ENCODE data around the gene CCDC92B. TPM values are rescaled to one million over a fixed set of nuclear protein-coding genes. Genes with fewer than 3 reads are reported as not detected.
A peak's percentile ranks its signal among the peaks of the same experiment; 100 is the strongest.
"Not testable (repeated sequence)": the region's sequence is repeated elsewhere in the genome, so short reads cannot be mapped to it uniquely, and the experiment has no call there.

CCDC92B gene
- total and polyA plus RNA-seq, 4 experiments from 2014 or later = 0.32 to 0.47 TPM; not detected in 2

DNA sequence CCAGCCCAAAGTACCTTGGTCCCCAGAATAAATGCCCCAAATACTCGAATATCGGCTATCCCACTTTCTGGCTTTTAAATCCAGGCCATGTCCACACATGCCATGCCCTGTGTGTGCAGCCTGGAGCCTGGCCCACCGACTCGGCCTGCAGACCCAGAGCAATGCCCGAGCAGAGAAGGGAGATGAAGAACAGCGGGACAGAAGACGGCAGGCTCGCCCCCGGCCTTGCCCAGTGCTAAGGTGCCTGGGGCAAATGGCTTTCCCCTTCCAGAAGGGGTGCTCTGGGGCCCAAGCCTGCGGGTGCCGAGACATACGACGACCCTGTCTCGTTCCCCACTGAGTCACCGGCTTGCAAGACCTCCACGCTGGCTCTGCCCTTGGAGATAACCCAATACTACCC is 45.8 kb downstream of the CCDC92B start:
- no peaks in the 10 kb centered on the region for H3K9me3 Mint-ChIP-seq
- Histone ChIP-seq H3K4me1 (ENCODE audit: insufficient read depth, low read length) (peaks cover 9% of the 10 kb centered on the region), H3K27me3 (ENCODE audit: insufficient read depth, low read length) (no peaks in the 10 kb centered on the region), H3K36me3 (ENCODE audit: insufficient read depth, low read length) (peaks cover 9% of the 10 kb centered on the region), H3K27ac (ENCODE audit: low read depth, low read length) (no peak overlapping the region), H3K9me3 (ENCODE audit: control insufficient read depth in 1 of 2, low read length in 2 of 2) (no peaks in the 10 kb centered on the region), H3K4me3 (ENCODE audit: low read length in 2 of 2) (no peak overlapping the region)
- DNase-seq = no peak
- peaks cover 5 to 15% (median 11%) of the 10 kb centered on the region in 4 donors for H3K4me1 Mint-ChIP-seq
- no peaks in the 10 kb centered on the region for H3K27me3 Mint-ChIP-seq
- ChIA-PET CTCF (ENCODE audit: partially characterized antibody) (no interaction called here), POLR2A (ENCODE audit: partially characterized antibody) (no interaction called here)
- peaks cover 7 to 33% of the 10 kb centered on the region in 2 donors for H3K36me3 Mint-ChIP-seq
- H3K27ac Mint-ChIP-seq = no peak overlapping the region
- H3K4me3 Mint-ChIP-seq = no peak overlapping the region
- intact Hi-C loops (cut with micrococcal nuclease) = no loop called here

DNA sequence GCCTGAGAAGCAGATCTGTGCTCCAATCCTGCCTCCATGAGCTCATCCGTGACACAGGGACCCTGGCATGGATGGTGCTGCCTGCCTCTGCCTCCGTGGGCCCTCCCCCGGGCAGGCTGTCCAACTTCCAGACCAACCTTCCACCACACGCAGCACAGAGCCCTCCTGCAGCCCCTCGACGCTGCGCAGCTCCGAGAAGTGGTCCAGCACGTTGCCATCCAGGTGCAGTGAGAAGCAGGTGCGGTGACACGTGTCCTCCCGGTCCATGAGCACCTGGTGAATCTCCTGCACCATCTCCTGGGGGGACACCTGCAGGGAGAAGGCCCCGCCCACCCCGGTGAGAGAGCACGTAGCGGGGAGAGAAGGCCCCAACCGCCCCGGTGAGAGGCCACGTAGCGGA is 46.3 kb downstream of the CCDC92B start:
- DNase-seq = no peak
- no peak overlapping the region for H3K4me3 Mint-ChIP-seq
- no peaks in the 10 kb centered on the region for H3K9me3 Mint-ChIP-seq
- H3K9me3 ChIP-seq (ENCODE audit: control insufficient read depth in 1 of 2, low read length in 2 of 2) = no peaks in the 10 kb centered on the region
- intact Hi-C loops (cut with micrococcal nuclease) = no loop called here
- peaks cover 3 to 11% (median 8%) of the 10 kb centered on the region in 4 donors for H3K4me1 Mint-ChIP-seq
- POLR2A ChIA-PET (ENCODE audit: partially characterized antibody) = no interaction called here
- H3K36me3 Mint-ChIP-seq = peaks cover 7 to 33% of the 10 kb centered on the region in 2 donors
- H3K27ac ChIP-seq (ENCODE audit: low read depth, low read length) = no peak overlapping the region
- peaks cover 9% of the 10 kb centered on the region for H3K36me3 ChIP-seq (ENCODE audit: insufficient read depth, low read length)
- H3K27ac Mint-ChIP-seq = no peak overlapping the region
- peaks cover 4% of the 10 kb centered on the region for H3K4me1 ChIP-seq (ENCODE audit: insufficient read depth, low read length)
- H3K4me3 ChIP-seq (ENCODE audit: low read length in 2 of 2) = no peak overlapping the region
- CTCF ChIA-PET (ENCODE audit: partially characterized antibody) = no interaction called here
- H3K27me3 ChIP-seq (ENCODE audit: insufficient read depth, low read length) = no peaks in the 10 kb centered on the region
- no peaks in the 10 kb centered on the region for H3K27me3 Mint-ChIP-seq

DNA sequence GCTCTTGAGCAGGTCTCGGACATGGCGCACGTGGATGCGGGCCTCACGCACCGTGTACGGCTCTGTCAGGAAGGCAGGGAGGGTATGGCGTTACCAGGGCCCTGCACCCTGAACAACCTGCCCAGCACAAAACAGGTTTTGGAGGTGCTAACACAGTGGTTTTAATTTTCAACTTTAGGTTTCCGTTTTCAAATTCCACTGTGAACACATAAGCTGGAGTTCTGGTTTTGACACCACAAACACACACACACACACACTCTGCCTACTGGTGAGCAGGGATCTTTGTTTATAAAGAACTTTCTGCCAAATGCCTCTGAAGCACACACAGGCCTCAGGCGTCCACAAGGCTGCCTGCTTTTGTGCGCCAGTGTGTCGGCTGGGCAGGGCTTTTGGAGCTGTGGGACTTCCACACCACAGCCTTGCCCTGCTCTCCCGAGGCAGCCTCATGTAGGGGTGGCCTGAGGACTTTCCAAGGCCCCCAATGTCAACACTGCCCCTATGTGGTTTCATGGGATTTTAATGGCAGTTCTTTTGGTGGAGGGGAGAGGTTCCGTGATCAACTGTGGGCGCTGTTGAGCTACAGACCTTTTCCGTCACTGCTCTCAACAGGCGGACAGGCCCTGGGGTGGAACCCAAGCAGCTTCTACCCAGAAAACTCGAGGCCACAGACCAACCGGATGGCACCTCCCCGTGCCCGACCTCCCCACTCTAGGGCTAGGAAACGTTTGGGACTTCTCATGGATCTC is 47.3 kb downstream of the CCDC92B start:
- Mint-ChIP-seq H3K9me3 (no peaks in the 10 kb centered on the region), H3K4me3 (no peak overlapping the region), H3K27me3 (no peaks in the 10 kb centered on the region), H3K27ac (no peak overlapping the region), H3K4me1 (peaks cover 3 to 10% (median 7%) of the 10 kb centered on the region in 4 donors), H3K36me3 (peaks cover 7 to 37% of the 10 kb centered on the region in 2 donors)
- H3K9me3 ChIP-seq (ENCODE audit: control insufficient read depth in 1 of 2, low read length in 2 of 2) = no peaks in the 10 kb centered on the region
- DNase-seq = no peak
- H3K27ac ChIP-seq (ENCODE audit: low read depth, low read length) = no peak overlapping the region
- ChIA-PET POLR2A (ENCODE audit: partially characterized antibody) (interaction anchor here (1.1 kb wide), 1 partner anchor 9 kb away, joined by 3 read pairs; no protein-coding TSS in a partner anchor), CTCF (ENCODE audit: partially characterized antibody) (no interaction called here)
- H3K4me3 ChIP-seq (ENCODE audit: low read length in 2 of 2) = no peak overlapping the region
- H3K27me3 ChIP-seq (ENCODE audit: insufficient read depth, low read length) = no peaks in the 10 kb centered on the region
- H3K4me1 ChIP-seq (ENCODE audit: insufficient read depth, low read length) = no peaks in the 10 kb centered on the region
- peaks cover 9% of the 10 kb centered on the region for H3K36me3 ChIP-seq (ENCODE audit: insufficient read depth, low read length)
- intact Hi-C loops (cut with micrococcal nuclease) = no loop called here

DNA sequence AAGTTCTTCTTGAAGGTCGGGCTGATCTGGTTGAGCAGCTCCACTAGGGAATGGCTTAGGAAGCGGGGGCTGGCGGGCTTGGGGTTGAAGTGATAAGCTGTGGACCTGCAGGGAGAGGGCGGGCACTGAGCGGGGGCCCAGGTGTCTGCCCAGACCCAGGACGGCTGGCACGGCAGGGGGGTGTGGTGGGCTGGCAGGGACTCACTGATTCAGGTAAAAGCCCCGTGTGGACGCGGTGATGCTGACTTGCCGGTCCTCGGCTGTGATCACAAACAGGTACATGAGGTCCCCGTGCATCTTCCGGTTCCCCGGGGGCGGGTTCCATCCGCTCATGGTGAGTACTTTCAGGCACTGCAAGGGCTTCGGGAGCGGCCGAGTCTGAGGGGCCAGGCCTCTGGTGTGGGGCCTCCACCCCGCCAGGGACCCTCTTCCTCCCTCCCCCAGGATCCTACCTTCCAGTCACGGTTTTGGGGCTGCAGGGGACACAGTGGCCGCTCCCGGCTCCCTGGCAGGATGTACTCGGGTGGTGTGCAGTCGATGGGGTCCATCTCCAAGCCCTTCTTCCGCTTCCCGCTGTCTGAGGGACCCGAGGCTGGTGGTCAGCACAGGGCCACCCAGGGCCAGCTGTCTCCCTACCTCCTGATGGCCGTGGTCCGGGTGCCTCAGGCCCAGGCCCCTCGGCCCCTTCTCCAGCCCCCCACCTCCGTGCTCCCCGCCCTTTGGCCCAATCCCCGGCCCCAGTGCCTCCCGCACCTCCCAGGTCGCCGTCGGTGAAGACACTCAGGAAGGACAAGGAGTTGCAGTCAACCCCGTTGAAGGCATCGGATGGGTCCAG is 48.1 kb downstream of the CCDC92B start:
- no peaks in the 10 kb centered on the region for H3K4me1 ChIP-seq (ENCODE audit: insufficient read depth, low read length)
- no peaks in the 10 kb centered on the region for H3K27me3 ChIP-seq (ENCODE audit: insufficient read depth, low read length)
- peaks cover 7 to 41% of the 10 kb centered on the region in 2 donors for H3K36me3 Mint-ChIP-seq
- intact Hi-C loops (cut with micrococcal nuclease) = no loop called here
- H3K27ac ChIP-seq (ENCODE audit: low read depth, low read length) = no peak overlapping the region
- no peaks in the 10 kb centered on the region for H3K9me3 Mint-ChIP-seq
- CTCF ChIA-PET (ENCODE audit: partially characterized antibody) = no interaction called here
- no peak overlapping the region for H3K4me3 ChIP-seq (ENCODE audit: low read length in 2 of 2)
- H3K36me3 ChIP-seq (ENCODE audit: insufficient read depth, low read length) = peaks cover 9% of the 10 kb centered on the region
- no peaks in the 10 kb centered on the region for H3K27me3 Mint-ChIP-seq
- H3K9me3 ChIP-seq (ENCODE audit: control insufficient read depth in 1 of 2, low read length in 2 of 2) = no peaks in the 10 kb centered on the region
- peaks cover 3 to 10% (median 4%) of the 10 kb centered on the region in 4 donors for H3K4me1 Mint-ChIP-seq
- no peak overlapping the region for H3K4me3 Mint-ChIP-seq
- DNase-seq = peak in 1 of 5 donors; percentile 36
- H3K27ac Mint-ChIP-seq = no peak overlapping the region
- POLR2A ChIA-PET (ENCODE audit: partially characterized antibody) = interaction anchor here (1.1 kb wide), 1 partner anchor 9 kb away, joined by 3 read pairs; no protein-coding TSS in a partner anchor

DNA sequence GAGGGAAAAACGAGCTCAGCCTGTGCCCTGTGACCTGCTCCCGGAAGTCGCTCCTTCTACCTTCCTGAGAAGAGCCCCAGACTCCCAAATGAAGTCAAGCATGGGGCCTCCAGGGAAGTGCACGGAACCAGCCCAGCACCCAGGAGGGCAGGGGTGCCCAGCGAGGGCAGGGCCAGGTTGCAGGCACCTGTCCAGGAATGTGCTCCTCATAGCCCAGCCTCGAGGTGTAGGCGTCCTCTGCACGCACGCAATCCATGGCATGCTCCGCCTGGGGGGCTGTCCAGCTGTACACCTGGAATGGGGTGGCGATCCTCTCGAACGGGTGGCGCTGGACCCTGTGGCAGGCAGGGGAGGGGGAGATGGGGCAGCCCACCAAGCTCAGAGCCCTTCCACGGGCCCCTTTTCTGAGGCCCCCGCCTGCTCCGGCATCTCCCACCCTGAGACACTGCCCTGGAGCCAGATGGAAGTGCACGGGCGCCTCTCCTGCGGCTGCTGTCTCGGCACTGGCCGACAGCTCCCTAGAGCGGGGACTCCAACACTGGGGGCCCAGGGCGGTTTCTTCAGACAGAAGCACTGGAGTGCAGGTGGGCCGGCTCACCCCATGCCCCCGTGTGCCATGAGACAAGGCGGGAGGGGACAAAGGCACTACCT is 48.8 kb downstream of the CCDC92B start:
- Histone ChIP-seq H3K4me1 (ENCODE audit: insufficient read depth, low read length) (no peaks in the 10 kb centered on the region), H3K4me3 (ENCODE audit: low read length in 2 of 2) (no peak overlapping the region), H3K27me3 (ENCODE audit: insufficient read depth, low read length) (no peaks in the 10 kb centered on the region), H3K27ac (ENCODE audit: low read depth, low read length) (no peak overlapping the region), H3K36me3 (ENCODE audit: insufficient read depth, low read length) (peaks cover 11% of the 10 kb centered on the region), H3K9me3 (ENCODE audit: control insufficient read depth in 1 of 2, low read length in 2 of 2) (no peaks in the 10 kb centered on the region)
- ChIA-PET CTCF (ENCODE audit: partially characterized antibody) (no interaction called here), POLR2A (ENCODE audit: partially characterized antibody) (no interaction called here)
- Mint-ChIP-seq H3K27ac (no peak overlapping the region), H3K4me1 (peaks cover 3 to 8% (median 4%) of the 10 kb centered on the region in 4 donors), H3K9me3 (no peaks in the 10 kb centered on the region), H3K36me3 (peaks cover 7 to 41% of the 10 kb centered on the region in 2 donors), H3K4me3 (no peak overlapping the region), H3K27me3 (no peaks in the 10 kb centered on the region)
- no peak for DNase-seq
- intact Hi-C loops (cut with micrococcal nuclease) = no loop called here

DNA sequence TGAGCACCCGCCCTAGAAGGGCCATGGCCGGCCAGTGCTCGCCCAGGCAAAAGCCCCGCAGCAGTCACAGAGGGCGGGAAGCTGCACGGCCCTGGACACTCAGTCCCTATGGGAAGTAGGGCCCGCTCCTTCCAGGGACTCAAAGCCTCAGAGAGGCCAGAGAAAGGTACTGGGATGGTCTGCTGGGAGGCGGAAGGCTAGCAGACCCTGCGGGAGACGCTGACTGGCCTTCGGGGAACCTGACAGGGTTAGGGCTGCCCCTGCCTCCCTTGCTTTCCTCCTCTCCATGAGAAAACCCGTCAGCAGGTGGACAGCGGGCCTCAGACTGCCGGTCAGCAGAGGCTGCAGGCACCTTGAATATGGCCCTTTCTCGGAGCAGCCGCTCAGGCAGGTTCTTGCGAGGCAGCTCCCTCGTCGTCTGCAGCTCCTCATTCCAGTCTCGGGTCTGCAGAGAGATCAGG is 49.4 kb downstream of the CCDC92B start:
- H3K27me3 Mint-ChIP-seq = no peaks in the 10 kb centered on the region
- Histone ChIP-seq H3K27me3 (ENCODE audit: insufficient read depth, low read length) (no peaks in the 10 kb centered on the region), H3K27ac (ENCODE audit: low read depth, low read length) (no peak overlapping the region), H3K4me3 (ENCODE audit: low read length in 2 of 2) (no peak overlapping the region), H3K36me3 (ENCODE audit: insufficient read depth, low read length) (peaks cover 14% of the 10 kb centered on the region), H3K9me3 (ENCODE audit: control insufficient read depth in 1 of 2, low read length in 2 of 2) (no peaks in the 10 kb centered on the region), H3K4me1 (ENCODE audit: insufficient read depth, low read length) (no peaks in the 10 kb centered on the region)
- POLR2A ChIA-PET (ENCODE audit: partially characterized antibody) = no interaction called here
- H3K4me1 Mint-ChIP-seq = peaks cover 0 to 2% (median 0%) of the 10 kb centered on the region in 4 donors
- CTCF ChIA-PET (ENCODE audit: partially characterized antibody) = no interaction called here
- peak overlapping the region in 2 of 7 donors; percentile 22 to 29 for H3K27ac Mint-ChIP-seq
- H3K9me3 Mint-ChIP-seq = no peaks in the 10 kb centered on the region
- H3K4me3 Mint-ChIP-seq = no peak overlapping the region
- intact Hi-C loops (cut with micrococcal nuclease) = no loop called here
- H3K36me3 Mint-ChIP-seq = peaks cover 4 to 38% of the 10 kb centered on the region in 2 donors
- no peak for DNase-seq

DNA sequence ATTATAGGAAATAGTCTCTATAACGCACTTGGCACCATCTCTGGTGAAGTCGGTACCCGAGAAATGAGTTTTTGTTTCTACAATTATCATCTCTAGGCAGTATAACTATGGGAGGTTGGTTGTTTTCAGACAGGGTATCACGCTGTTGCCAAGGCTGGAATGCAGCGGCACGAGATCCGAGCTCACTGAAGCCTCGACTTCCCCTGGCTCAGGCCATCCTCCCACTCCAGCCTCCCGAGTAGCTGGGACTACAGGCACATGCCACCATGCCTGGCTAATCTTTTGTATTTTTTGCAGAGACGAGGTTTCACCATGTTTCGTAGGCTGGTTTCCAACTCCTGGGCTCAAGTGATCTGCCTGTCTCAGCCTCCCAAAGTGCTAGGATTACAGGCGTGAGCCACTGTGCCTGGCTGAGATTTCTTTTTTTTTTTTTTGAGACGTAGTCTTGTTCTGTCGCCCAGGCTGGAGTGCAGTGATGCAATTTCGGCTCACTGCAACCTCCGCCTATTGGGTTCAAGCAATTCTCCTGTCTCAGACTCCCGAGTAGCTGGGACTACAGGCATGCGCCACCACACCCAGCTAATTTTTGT is 50.1 kb downstream of the CCDC92B start:
- H3K9me3 Mint-ChIP-seq; CTCF ChIA-PET (ENCODE audit: partially characterized antibody): not testable (repeated sequence)

More for the DNA sequence above, 50.1 kb downstream of the CCDC92B start:
- H3K27me3 ChIP-seq (ENCODE audit: insufficient read depth, low read length); H3K9me3 ChIP-seq (ENCODE audit: control insufficient read depth in 1 of 2, low read length in 2 of 2); H3K4me3 Mint-ChIP-seq; intact Hi-C loops (cut with micrococcal nuclease); POLR2A ChIA-PET (ENCODE audit: partially characterized antibody); H3K4me1 ChIP-seq (ENCODE audit: insufficient read depth, low read length); DNase-seq; H3K27ac ChIP-seq (ENCODE audit: low read depth, low read length); H3K27me3 Mint-ChIP-seq; H3K4me3 ChIP-seq (ENCODE audit: low read length in 2 of 2); H3K4me1 Mint-ChIP-seq; H3K27ac Mint-ChIP-seq: not testable (repeated sequence)
- peaks cover 14% of the 10 kb centered on the region for H3K36me3 ChIP-seq (ENCODE audit: insufficient read depth, low read length)
- peaks cover 4 to 33% of the 10 kb centered on the region in 2 donors for H3K36me3 Mint-ChIP-seq
